ENCODE results near the gene TXNRD2. TPM values are rescaled to one million over a fixed set of nuclear protein-coding genes. Genes with fewer than 3 reads are reported as not detected.

The TXNRD2 gene
- total RNA-seq, 1 experiment from 2014 or later = 19.7 TPM

DNA sequence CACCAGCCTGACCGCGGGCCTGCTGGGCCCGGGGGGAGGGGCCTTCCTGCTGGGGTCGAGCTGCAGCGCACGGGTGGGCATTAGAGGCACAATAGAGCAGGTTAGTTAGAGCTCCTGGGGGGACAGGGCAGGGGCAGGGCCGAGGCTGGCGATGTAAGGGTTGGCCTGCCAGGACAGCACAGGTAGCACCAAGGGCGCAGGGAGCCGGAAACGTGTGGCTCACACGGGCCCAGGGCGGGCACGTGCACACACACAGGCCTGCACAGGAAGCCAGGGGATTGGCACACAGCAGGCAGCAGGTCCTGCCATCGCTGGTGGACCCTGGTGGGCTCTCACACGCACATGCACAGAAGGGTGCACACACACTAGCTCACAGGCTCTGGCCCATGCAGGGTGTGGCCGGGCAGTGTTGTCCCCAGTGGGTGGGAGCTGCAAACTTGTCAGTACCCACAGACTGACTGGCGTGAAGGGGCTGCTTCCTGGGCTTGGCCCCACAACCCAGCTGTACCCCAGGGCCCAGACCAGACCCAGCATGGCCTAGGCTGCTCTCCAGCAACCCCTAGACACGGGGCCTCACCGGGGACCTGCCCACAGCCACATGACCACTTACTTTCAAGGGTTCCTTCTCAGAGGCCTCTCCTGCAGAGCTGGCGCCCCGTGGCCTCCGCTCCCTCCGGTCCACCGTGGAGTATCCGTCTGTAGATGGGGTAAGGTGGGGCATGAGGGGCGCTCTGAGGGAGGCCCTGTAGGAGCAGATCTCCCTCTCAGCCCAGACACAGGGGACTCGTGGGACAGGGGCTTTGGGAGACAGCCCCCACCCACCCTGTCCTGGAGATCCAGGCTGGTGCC is 29.9 kb upstream of the TXNRD2 start:
- no peak for DNase-seq (ENCODE audit: low read depth, low spot score)
- TF ChIP-seq, protein P1, sequence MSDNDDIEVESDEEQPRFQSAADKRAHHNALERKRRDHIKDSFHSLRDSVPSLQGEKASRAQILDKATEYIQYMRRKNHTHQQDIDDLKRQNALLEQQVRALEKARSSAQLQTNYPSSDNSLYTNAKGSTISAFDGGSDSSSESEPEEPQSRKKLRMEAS (IDR thresholded peaks at IDR 0.05) = no peak
- TF ChIP-seq YY1 (IDR thresholded peaks at IDR 0.05; ENCODE audit: extremely low read depth, insufficient replicate concordance, low read depth, low read length) (no peak), FOSL1 (IDR thresholded peaks at IDR 0.05; ENCODE audit: low read depth) (no peak), RAD21 (IDR thresholded peaks at IDR 0.05; ENCODE audit: low read depth) (no peak), EZH2phosphoT487 (IDR thresholded peaks at IDR 0.05; ENCODE audit: borderline replicate concordance) (no peak), EGR1 (IDR thresholded peaks at IDR 0.05; ENCODE audit: low read depth) (no peak), JUND (IDR thresholded peaks at IDR 0.05) (no peak), ZBTB33 (IDR thresholded peaks at IDR 0.05; ENCODE audit: extremely low read depth, insufficient replicate concordance, low read length) (no peak), ELF1 (IDR thresholded peaks at IDR 0.05; ENCODE audit: borderline replicate concordance, low read depth) (no peak), POLR2AphosphoS5 (IDR thresholded peaks at IDR 0.05; ENCODE audit: low read depth, low read length) (no peak; the same call in 1 of the 2 replicates), CEBPB (IDR thresholded peaks at IDR 0.05; ENCODE audit: low read depth) (no peak), SIN3A (IDR thresholded peaks at IDR 0.05; ENCODE audit: low read depth) (no peak), EZH2 (IDR thresholded peaks at IDR 0.05) (no peak)
- ChIA-PET CTCF (interaction anchor here (1.2 kb wide), 1 partner anchor 158 kb away, joined by 3 read pairs; no protein-coding TSS in a partner anchor), POLR2A (no interaction called here), RAD21 (ENCODE audit: low non-redundant PET in 1 of 2, low total read pairs in 2 of 2, uncharacterized antibody in 2 of 2, unreplicated experiment in 2 of 2) (interaction anchor here in 1 of 2 experiments (0.5 kb wide), 1 partner anchor 220 kb away, joined by 3 read pairs; no protein-coding TSS in a partner anchor)
- Histone ChIP-seq H3K4me2 (ENCODE audit: low read length) (no peak overlapping the region), H3K27me3 (ENCODE audit: insufficient read depth, low read length) (no peaks in the 10 kb centered on the region), H4K20me1 (ENCODE audit: insufficient read depth) (no peaks in the 10 kb centered on the region), H3K9ac (ENCODE audit: low read length) (no peak overlapping the region), H3K36me3 (ENCODE audit: control insufficient read depth in 1 of 2, insufficient read depth in 2 of 2, low read length in 2 of 2) (peaks cover 12 to 19% of the 10 kb centered on the region in 2 experiments; a peak in 3 of 4 replicates), H3K9me3 (ENCODE audit: control insufficient read depth in 1 of 2, insufficient read depth in 1 of 2, low read depth in 1 of 2, low read length in 2 of 2) (no peaks in the 10 kb centered on the region), H3K4me1 (ENCODE audit: control insufficient read depth in 1 of 2, insufficient read depth in 2 of 2, low read length in 2 of 2) (peaks cover 14 to 28% of the 10 kb centered on the region in 2 experiments), H2AFZ (ENCODE audit: low read depth, low read length, poor library complexity, severe bottlenecking) (no peak overlapping the region), H3K4me3 (replicated peaks in 1 of 2; ENCODE audit: low read depth in 1 of 2, low read length in 2 of 2) (no peak overlapping the region), H3K9me2 (ENCODE audit: insufficient read depth) (no peaks in the 10 kb centered on the region), H3K27ac (ENCODE audit: low read depth, low read length) (no peak overlapping the region; the same call in 1 of the 2 replicates), H3K79me2 (ENCODE audit: insufficient read depth, low read length) (no peaks in the 10 kb centered on the region)
- no peak for ATAC-seq
- intact Hi-C loops (cut with micrococcal nuclease) = loop anchor here (5.0 kb wide), 1 partner anchor 41 kb away; no protein-coding TSS in a partner anchor
- BruUV-seq (replicated peaks) = no TSS peak

All from HCT116 (cell line).